GM19351 (cell line): ENCODE data around the gene VILL.
"Not testable (repeated sequence)": the region's sequence is repeated elsewhere in the genome, so short reads cannot be mapped to it uniquely, and the experiment has no call there.

Experiments
- ATAC-seq: cut with Tn5 transposase; IDR thresholded peaks from one replicate; pipeline ENCODE4 v1.9.1; 2021; ENCODE audit warnings: mild to moderate bottlenecking, moderate library complexity; ENCODE audit not compliant: unreplicated experiment

The VILL gene

DNA sequence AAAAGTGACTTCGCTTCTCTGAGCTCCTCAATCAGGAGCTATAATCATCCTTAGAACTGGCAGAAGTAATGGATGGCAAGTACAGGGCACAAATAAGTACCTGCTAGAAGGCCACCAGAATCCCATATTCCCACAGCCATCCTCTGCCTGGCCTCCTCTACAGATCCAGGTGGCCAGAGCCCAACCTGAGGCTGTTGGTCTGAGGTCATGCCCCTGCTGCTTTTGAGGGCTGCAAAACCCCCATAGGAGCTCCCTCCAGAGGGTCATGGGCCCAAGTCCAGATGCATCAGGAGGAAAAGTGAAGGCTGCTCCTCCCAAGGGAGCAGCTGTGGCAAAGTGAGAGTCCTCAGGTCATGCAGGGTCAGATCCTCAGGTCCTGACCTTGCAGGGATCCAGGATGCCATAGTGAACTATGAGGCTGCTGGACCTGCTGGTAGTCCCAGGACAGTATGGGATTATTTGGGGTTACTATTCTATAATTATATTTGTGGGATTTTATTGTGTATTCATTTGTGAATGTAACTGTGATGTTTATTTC lies 41.8 kb downstream of the VILL start:
- no peak for ATAC-seq

DNA sequence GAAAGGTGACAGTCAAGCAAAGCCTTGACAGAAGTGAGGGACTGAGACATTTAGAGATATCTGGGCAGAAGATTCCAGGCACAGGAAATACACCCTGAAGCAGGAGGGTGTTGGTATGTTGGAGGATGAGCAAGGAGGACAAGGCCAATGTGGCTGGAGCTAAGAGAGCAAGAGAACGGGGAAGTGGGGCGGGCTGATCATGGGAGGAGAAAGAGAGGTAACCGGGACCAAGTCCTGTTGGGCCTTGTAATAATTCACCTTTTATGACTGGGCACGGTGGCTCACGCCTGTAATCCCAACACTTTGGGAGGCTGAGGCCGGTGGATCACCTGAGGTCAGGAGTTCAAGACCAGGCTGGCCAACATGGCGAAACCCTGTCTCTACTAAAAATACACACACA lies 43.0 kb downstream of the VILL start:
- not testable (repeated sequence) for ATAC-seq

DNA sequence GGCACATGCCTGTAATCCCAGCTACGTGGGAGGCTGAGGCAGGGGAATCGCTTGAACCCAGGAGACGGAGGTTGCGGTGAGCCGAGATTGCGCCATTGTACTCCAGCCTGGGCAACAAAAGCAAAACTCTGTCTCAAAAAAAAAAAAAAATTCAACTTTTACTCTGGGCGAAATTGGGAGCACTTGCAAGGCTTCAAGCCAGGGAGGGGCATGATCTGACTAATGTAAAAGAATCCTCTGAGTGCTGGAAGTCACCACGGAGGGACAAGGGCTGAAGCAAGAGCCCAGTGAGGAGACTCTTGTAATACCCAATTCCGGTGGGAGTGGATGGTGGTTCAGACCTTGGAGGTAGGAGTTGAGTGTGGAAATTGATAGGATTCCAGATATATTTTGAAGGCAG lies 43.7 kb downstream of the VILL start:
- not testable (repeated sequence) for ATAC-seq

DNA sequence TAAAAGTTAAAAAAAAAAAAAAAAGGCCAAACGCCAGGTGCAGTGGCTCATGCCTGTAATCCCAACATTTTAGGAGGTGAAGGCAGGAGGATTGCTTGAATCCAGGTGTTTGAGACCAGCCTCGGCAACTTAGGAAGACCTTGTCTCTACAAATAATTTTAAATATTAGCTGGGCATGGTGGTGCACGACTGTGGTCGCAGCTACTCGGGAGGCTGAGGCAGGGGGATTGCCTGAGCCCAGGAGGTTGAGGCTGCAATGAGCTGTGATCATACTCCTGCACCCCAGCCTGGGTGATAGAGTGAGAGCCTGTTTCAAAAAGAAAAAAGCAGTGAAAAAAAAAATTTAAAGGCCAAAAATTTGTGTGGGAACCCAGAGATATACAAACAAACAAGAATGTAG lies 45.7 kb downstream of the VILL start:
- no peak for ATAC-seq

DNA sequence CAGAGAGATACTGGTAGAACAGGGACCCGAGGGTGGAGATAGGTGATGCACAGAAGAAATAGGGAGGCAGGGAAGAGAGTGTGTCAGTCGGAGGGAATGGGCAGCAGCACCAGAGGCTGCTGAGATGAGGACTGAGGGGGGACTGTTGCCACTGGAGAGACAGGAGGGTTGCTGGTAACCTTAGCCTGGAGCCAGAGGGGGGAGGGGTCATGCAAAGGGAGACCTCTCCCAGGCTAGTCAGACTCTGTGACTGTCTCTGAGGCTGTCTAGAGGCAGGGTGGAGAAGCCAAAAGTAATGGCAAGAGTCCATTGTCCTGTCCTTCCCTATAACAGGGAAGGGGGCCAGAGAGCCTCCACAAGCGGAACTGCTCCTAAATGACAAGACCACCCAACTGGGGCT lies 46.3 kb downstream of the VILL start:
- no peak for ATAC-seq

DNA sequence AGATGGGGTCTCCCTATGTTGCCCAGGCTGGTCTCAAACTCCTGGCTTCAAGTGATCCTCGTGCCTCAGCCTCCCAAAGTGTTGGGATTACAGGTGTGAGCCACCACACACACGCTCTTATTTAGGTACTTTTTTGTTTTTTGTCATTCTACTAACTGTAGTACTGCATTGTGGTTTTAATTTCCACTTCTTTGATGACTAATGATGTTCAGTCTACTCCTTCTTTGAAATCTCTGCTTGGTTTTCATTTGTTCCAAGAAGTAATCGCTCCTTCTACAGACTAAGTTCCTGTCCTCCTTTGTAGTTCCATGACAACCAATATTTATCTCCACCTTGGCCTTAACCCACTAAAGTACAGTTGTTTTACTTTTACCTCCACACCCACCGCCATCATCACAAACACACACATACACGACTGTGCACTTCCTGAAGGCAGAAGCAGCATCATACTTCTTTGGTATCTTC lies 47.9 kb downstream of the VILL start:
- no peak for ATAC-seq

DNA sequence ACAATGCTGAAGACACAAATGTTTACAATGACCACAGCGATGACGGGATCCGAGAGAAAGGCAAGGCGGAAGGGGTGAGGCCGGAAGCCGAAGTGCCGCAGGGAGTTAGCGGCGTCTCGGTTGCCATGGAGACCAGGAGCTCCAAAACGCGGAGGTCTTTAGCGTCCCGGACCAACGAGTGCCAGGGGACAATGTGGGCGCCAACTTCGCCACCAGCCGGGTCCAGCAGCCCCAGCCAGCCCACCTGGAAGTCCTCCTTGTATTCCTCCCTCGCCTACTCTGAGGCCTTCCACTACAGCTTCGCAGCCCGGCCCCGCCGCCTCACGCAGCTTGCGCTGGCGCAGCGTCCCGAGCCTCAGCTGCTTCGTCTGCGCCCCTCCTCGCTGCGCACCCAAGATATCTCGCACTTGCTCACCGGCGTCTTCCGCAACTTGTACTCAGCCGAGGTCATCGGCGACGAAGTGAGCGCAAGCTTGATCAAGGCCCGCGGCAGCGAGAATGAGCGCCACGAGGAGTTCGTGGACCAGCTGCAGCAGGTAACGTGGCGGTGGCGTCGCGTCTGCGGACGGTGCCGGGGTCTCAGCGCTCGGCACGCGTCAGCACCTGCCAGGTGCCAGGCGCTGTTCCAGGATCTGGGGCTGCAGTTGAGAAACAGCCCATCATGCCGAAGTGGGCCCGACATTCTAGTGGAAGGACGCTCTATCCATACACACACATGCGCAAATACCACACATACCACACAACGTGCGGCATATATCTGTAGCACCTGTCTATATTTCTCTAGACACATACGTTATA lies 48.7 kb downstream of the VILL start, which contains the start of gene DLEC1:
Gene DLEC1 (plus strand): TSS at position 108 of the 798 bp plus-strand sequence. CDS start 18 bp downstream, at position 126.
- ATAC-seq, result peak; percentile 86

DNA sequence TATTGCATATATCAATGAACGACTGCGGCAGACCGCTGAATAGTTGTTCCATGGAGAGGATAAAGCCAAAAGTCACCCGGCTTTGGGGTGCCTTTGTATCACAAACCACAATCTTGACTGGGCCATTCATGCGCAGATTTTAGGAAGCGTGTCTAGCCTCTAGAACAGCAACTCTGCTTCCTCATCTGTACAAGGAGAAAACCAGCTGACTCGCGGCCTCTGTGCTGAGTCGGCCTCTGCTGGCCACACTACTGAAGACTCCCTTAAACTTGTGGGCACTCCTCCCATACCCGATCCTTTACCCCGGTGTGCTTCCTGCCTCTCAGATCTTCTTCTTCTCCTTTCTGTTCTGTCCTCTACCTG lies 49.3 kb downstream of the VILL start:
- peak; percentile 53 for ATAC-seq

DNA sequence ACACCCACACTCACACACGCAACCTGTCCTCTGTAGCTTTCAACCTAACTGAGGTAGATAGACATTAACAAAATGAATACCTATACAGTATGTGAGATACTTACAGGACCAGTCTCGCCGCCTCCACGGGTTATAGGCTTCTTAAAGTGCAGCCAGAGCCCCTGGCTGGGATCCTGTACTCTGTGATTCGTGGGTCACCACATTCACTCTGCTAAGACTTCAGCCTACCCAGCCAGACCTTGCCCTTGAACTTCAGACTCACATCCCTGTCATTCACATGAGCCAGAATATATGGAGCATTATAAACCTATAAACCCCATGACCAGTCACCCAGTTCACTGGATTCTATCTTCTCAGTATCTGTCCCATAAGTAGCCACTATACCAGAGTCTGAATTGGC lies 49.8 kb downstream of the VILL start:
- no peak for ATAC-seq

DNA sequence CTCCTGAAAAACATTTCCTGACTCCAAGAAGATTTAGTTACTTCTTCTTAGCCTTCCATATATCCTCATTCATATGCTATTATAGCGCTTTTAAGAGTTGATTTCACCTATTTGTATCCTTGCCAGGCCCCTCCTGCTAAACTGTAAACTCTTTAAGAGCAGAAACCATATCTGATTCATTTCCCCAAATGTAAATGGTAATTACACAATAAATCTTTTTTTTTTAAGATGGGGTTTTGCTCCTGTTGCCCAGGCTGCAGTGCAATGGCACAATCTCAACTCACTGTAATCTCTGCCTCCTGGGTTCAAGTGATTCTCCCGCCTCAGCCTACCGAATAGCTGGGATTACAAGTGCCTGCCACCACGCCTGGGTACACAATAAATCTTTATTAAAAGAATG lies 52.9 kb downstream of the VILL start:
- ATAC-seq, result no peak

DNA sequence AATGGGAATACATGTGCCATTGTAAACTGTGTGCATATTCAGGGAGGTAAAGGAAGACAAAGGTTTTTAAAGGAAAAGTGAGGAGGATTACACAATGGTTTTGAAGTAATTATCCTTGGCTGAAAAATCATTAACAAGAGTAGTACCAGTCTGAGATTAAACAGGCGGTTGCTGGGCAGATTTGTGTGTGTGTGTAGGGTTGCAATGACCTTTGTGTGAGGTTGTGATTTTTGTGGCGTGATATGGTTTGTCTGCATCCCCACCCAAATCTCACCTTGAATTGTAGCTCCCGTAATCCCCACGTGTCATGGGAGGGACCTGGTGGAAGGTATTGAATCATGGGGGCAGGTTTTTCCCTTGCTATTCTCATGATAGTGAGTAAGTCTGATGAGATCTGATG lies 55.4 kb downstream of the VILL start:
- no peak for ATAC-seq

DNA sequence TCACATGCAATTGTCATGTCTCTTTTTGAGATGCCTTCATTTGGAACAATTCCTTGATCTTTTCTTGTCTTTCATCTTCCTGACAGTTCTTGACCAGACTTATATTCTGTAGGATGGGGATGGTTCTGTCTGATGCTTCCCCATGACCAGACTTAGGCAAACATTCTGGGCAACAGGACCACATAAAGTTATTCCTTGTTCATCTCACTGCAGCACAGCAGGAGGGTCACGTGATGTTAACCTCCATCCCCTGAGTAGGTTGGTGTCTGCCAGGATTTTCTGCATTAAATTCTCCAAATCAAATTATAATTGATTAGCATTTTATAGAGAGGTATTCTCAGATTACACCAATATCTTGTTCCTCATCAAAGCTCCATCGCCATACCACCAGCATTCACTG lies 56.2 kb downstream of the VILL start:
- ATAC-seq, result no peak

DNA sequence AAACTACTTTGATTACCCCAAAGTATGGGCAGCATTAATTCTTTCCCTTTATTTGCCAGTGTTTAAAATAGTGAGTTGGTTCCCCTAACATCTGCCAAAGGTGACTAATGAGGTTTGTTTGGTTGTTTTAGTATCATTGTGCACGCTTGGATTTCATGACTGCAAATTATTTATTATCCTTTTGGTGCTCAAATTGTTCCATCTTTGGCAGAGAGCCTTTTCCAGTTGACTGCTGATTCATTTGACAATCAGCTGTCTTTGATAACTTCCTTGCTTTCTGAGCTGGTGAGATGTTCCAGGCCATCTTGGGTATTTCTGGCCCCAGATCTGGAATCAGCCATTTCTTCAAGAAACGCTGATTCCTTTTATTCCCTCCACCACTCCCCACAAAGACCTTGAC lies 57.3 kb downstream of the VILL start:
- ATAC-seq, result no peak

DNA sequence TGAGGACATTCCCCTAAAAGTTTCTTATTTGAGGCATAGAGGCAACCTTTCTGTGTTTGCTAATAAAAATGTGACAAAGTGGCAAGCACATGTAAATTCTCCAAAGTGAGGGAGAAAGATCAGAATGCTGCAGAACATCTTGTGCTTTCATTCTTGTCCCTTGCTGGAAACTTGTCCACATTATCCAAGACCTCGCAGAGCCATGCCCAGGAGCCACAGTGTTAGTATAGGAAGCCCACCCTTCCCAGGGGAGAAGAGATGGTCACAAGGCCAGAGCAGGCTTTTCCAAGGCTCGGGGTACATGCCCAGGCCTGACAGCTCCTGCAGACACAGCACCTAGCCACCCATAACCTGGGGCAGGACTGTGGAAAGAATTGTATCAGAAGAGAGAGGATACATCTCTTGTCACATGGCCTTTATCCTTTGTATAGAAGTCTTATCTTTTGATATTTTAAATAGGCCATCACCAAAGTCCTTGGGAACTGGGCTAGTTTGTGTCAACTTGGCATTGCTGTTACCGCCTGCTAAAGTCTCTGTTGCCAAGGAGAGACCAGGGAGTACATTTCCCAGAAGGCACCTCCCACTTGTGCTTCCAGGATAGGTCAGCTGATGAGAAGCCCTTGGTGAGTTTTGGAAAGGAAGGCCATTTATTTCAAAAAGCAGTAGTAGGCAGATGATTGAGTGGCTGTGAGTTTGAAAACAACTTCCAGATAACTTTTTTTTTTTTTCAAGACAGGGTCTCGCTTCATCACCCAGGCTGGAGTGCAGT lies 59.0 kb downstream of the VILL start:
- no peak for ATAC-seq

DNA sequence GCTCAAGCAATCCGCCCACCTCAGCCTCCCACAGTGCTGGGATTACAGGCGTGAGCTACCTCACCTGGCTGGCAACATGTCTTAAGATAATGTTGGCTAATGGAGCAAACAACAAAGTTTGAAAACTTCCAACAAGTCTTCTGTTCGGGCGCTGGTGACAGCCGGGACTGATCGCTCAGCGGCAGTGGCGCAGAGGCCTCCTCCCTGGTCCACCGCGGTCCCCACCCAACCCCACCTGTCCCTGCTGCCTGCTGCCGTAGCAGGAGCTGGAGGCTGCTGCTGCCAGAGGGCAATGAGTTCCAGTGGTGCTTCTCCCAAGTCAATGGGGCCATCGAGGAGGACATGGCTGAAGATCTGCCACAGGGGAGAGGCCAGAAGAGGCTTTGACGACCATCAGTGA lies 60.5 kb downstream of the VILL start:
- ATAC-seq, result no peak

DNA sequence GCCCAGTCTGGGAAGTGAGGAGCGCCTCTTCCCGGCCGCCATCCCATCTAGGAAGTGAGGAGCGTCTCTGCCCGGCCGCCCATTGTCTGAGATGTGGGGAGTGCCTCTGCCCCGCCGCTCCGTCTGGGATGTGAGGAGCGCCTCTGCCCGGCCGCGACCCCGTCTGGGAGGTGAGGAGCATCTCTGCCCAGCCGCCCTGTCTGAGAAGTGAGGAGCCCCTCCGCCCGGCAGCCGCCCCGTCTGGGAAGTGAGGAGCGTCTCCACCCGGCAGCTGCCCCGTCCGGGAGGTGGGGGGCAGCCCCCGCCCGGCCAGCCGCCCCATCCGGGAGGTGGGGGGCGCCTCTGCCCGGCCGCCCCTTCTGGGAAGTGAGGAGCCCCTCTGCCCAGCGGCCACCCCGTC lies 62.7 kb downstream of the VILL start:
- ATAC-seq, result not testable (repeated sequence)

DNA sequence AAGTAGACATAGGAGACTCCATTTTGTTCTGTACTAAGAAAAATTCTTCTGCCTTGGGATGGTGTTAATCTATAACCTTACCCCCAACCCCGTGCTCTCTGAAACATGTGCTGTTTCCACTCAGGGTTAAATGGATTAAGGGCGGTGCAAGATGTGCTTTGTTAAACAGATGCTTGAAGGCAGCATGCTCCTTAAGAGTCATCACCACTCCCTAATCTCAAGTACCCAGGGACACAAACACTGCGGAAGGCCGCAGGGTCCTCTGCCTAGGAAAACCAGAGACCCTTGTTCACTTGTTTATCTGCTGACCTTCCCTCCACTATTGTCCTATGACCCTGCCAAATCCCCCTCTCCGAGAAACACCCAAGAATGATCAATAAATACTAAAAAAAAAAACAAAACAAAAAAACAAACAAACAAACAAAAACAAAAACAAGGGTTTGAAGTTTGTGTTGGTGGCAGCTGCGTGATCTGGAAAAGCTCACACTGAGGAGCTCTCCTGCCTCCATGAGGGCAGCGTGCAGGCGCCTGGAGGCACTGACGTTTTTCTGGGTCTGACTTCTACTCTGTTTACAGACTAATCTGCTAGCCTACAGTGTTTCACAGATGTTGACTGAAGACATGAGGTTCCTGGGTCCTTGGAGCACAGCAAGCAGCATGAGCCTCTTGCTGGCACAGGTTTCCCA lies 63.4 kb downstream of the VILL start:
- ATAC-seq, result not testable (repeated sequence)

DNA sequence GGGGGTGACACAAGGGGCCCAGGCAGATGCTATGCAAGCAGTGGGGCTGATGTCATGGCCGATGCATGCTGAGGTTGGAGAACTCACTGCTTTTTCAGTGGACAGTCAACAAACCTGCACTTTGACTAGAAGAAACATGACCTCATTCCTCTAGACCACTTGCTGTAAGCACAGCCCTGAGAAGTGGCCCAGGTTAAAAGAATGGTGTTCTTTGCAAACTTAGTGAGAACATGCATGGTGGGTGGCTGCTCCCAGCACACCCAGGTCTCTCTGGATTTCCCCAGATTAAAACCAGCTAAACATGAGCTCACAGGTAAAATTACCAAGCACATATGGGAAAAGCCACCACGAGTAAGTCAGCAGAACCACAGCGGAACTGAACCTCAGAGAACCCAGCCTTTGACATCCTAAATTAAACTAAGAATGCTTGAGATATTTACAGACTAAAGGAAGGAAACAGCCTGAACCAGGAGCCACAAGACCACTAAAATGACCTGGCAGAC lies 64.0 kb downstream of the VILL start:
- peak; percentile 44 for ATAC-seq
